A549 (cell line): Measurements from ENCODE around the gene PAPPA2. TPM values are rescaled to one million over a fixed set of nuclear protein-coding genes. Genes with fewer than 3 reads are reported as not detected.

Experiments used
- ATAC-seq, 2 experiments: fragments of 200-7000 bp in 1 of 2; fragments of >200 bp in 1 of 2; cut with Nextera tagmentation in 1 of 2; cut with Tn5 transposase in 1 of 2; 3 replicates each; pipeline versions ENCODE4 v1.8.0 to v1.9.1; 2018 to 2020; ENCODE audit warnings: mild to moderate bottlenecking in 1 of 2, moderate library complexity in 1 of 2
- CTCF ChIA-PET: fragments of 300-600 bp; sonication (Branson Sonifier 250); formaldehyde crosslinking; extraction: SDS; loops from one replicate; lab custom pipeline; 2021; ENCODE audit warnings: antibody characterized with exemption, inconsistent platforms; lab: Yijun Ruan, JAX
- POLR2A ChIA-PET: fragments of 350-600 bp; formaldehyde crosslinking; extraction: SDS; loops from one replicate; lab custom pipeline; 2021; ENCODE audit warnings: antibody characterized with exemption, inconsistent platforms; lab: Yijun Ruan, JAX
- DNase-seq, 2 experiments: peaks; one replicate each; pipeline versions ENCODE4 v3.0.0 to v3.0.0-alpha.2; 2011 to 2016; ENCODE audit warnings: low read depth in 1 of 2, low spot score in 1 of 2
- FAIRE-seq: peaks from 2 replicates; lab custom pipeline; 2011; peaks lifted over from hg19 to GRCh38; lab: Jason Lieb, UNC
- H3K27ac ChIP-seq, 2 experiments: fragments of >200 bp; sonication (Bioruptor Twin); formaldehyde crosslinking; 3 replicates each; pipeline ENCODE4 v1.5.1; 2016 to 2017
- H3K4me1 ChIP-seq: fragments of >200 bp; sonication (Bioruptor Twin); formaldehyde crosslinking; 3 replicates; pipeline ENCODE4 v1.6.1; 2016
- H3K4me2 ChIP-seq: fragments of >200 bp; sonication (Bioruptor Twin); formaldehyde crosslinking; 3 replicates; pipeline ENCODE4 v1.6.1; 2016
- H3K4me3 ChIP-seq: fragments of >200 bp; sonication (Bioruptor Twin); formaldehyde crosslinking; 3 replicates; pipeline ENCODE4 v1.5.1; 2016
- H3K9me3 ChIP-seq: fragments of >200 bp; sonication (Bioruptor Twin); formaldehyde crosslinking; 3 replicates; pipeline ENCODE4 v1.6.1; 2016
- BHLHE40 ChIP-seq: IDR thresholded peaks from 2 replicates; pipeline ENCODE4 v1.6.1; 2012; ENCODE audit warnings: low read depth, low read length, inconsistent platforms
- CEBPB ChIP-seq, 2 experiments: fragments of >200 bp in 1 of 2; sonication (Bioruptor Twin) in 1 of 2; formaldehyde crosslinking in 1 of 2; IDR thresholded peaks; 2 replicates each; pipeline ENCODE4 v1.6.1; 2012 to 2016
- CHD4 ChIP-seq: fragments of 200-600 bp; sonication (generic); IDR thresholded peaks from 2 replicates; pipeline ENCODE4 v1.6.1; 2016; ENCODE audit warnings: antibody characterized with exemption, mild to moderate bottlenecking, borderline replicate concordance
- E2F6 ChIP-seq: IDR thresholded peaks from 2 replicates; pipeline ENCODE4 v1.6.1; 2012; ENCODE audit warnings: low read depth, borderline replicate concordance
- EHF ChIP-seq: fragments of 250-450 bp; sonication (Bioruptor Pico); IDR thresholded peaks from 2 replicates; pipeline ENCODE4 v1.5.0; 2020; ENCODE audit warnings: mild to moderate bottlenecking
- ELK1 ChIP-seq: fragments of 150-350 bp; IDR thresholded peaks from 2 replicates; pipeline ENCODE4 v1.6.1; 2014; ENCODE audit warnings: low read depth, mild to moderate bottlenecking, low read length
- ESRRA ChIP-seq: fragments of 150-350 bp; IDR thresholded peaks from 2 replicates; pipeline ENCODE4 v1.6.1; 2014; ENCODE audit warnings: mild to moderate bottlenecking, low read length, borderline replicate concordance
- FOSB ChIP-seq: fragments of 250-450 bp; sonication (Bioruptor Pico); IDR thresholded peaks from 2 replicates; pipeline ENCODE4 v1.5.0; 2020; ENCODE audit warnings: mild to moderate bottlenecking, moderate library complexity
- FOSL2 ChIP-seq, 2 experiments: fragments of 450-650 bp in 1 of 2; fragments of >200 bp in 1 of 2; sonication (Bioruptor Twin) in 1 of 2; formaldehyde crosslinking; IDR thresholded peaks; 2 replicates each; pipeline versions ENCODE4 v1.5.0 to v1.6.1; 2016 to 2020; ENCODE audit warnings: mild to moderate bottlenecking in 1 of 2, moderate library complexity in 1 of 2
- FOXS1 ChIP-seq: fragments of 250-450 bp; sonication (Bioruptor Pico); IDR thresholded peaks from 2 replicates; pipeline ENCODE4 v1.5.0; 2020; ENCODE audit warnings: mild to moderate bottlenecking, moderate library complexity
- HDAC2 ChIP-seq: fragments of 200-600 bp; sonication (generic); IDR thresholded peaks from 2 replicates; pipeline ENCODE4 v1.6.1; 2016
- HEYL ChIP-seq: fragments of 250-450 bp; sonication (Bioruptor Pico); IDR thresholded peaks from 2 replicates; pipeline ENCODE4 v1.8.0; 2021; ENCODE audit warnings: mild to moderate bottlenecking, moderate library complexity
- HOXA7 ChIP-seq: fragments of 250-450 bp; sonication (Bioruptor Pico); IDR thresholded peaks from 2 replicates; pipeline ENCODE4 v1.5.0; 2020; ENCODE audit warnings: mild to moderate bottlenecking, moderate library complexity
- HOXB13 ChIP-seq: fragments of 250-450 bp; sonication (Bioruptor Pico); IDR thresholded peaks from 2 replicates; pipeline ENCODE4 v1.5.0; 2020; ENCODE audit warnings: low read depth, mild to moderate bottlenecking, moderate library complexity
- JUN ChIP-seq, 2 experiments: fragments of >200 bp; sonication (Bioruptor Twin); formaldehyde crosslinking; IDR thresholded peaks; 2 replicates in 1 of 2; 3 replicates in 1 of 2; pipeline ENCODE4 v1.6.1; 2016 to 2017
- JUNB ChIP-seq: fragments of >200 bp; sonication (Bioruptor Twin); formaldehyde crosslinking; IDR thresholded peaks from 2 replicates; pipeline ENCODE4 v1.6.1; 2016
- KDM1A ChIP-seq: fragments of 200-600 bp; sonication (generic); IDR thresholded peaks from 2 replicates; pipeline ENCODE4 v1.6.1; 2016; ENCODE audit warnings: low read depth, mild to moderate bottlenecking
- MAZ ChIP-seq: fragments of 150-350 bp; IDR thresholded peaks from 2 replicates; pipeline ENCODE4 v1.6.1; 2014; ENCODE audit warnings: antibody characterized with exemption, low read depth, low read length, borderline replicate concordance
- MYC ChIP-seq: IDR thresholded peaks from 2 replicates; pipeline ENCODE4 v1.6.1; 2012; ENCODE audit warnings: mild to moderate bottlenecking, inconsistent platforms, low read length, improper control_type of control experiment, borderline replicate concordance
- PHF8 ChIP-seq: fragments of 200-600 bp; sonication (generic); IDR thresholded peaks from 2 replicates; pipeline ENCODE4 v1.6.1; 2016; ENCODE audit warnings: low read depth, mild to moderate bottlenecking, antibody characterized with exemption, moderate library complexity, borderline replicate concordance
- REST ChIP-seq: fragments of 200-600 bp; sonication (generic); IDR thresholded peaks from 2 replicates; pipeline ENCODE4 v1.6.1; 2016; ENCODE audit warnings: antibody characterized with exemption, mild to moderate bottlenecking, moderate library complexity
- SREBF2 ChIP-seq: fragments of 450-650 bp; IDR thresholded peaks from 2 replicates; pipeline ENCODE4 v1.6.1; 2014; ENCODE audit warnings: mild to moderate bottlenecking, moderate library complexity
- TFCP2L1 ChIP-seq: fragments of 250-450 bp; sonication (Bioruptor Pico); IDR thresholded peaks from 2 replicates; pipeline ENCODE4 v1.5.0; 2021; ENCODE audit warnings: mild to moderate bottlenecking
- TP53 ChIP-seq: fragments of 250-450 bp; sonication (Bioruptor Pico); IDR thresholded peaks from 2 replicates; pipeline ENCODE4 v1.5.0; 2021; ENCODE audit warnings: mild to moderate bottlenecking, moderate library complexity
- ZFP36 ChIP-seq: fragments of 450-650 bp; IDR thresholded peaks from 2 replicates; pipeline ENCODE4 v1.6.1; 2014; ENCODE audit warnings: borderline replicate concordance; ENCODE audit not compliant: partially characterized antibody
- ZNF302 ChIP-seq: fragments of 250-450 bp; sonication (Bioruptor Pico); IDR thresholded peaks from 2 replicates; pipeline ENCODE4 v1.9.0; 2021; ENCODE audit warnings: inconsistent platforms, mild to moderate bottlenecking, moderate library complexity
- ZSCAN20 ChIP-seq: fragments of 250-450 bp; sonication (Bioruptor Pico); IDR thresholded peaks from 2 replicates; pipeline ENCODE4 v1.8.0; 2022; ENCODE audit warnings: mild to moderate bottlenecking, moderate library complexity
- WGBS: methylation state at CpG from one replicate; pipeline ENCODE4 v1.1.6; 2017; ENCODE audit errors: missing lambda C conversion rate; 5-methylcytosine and 5-hydroxymethylcytosine counted together
- polyA plus RNA-seq, 4 experiments: library from polyadenylated mRNA; depleted of rRNA in 3 of 4; stranded (reverse); fragments of >200 nt; fragmentation: RNase III in 1 of 4; extraction: RNeasy Plus Mini Kit Qiagen cat#74134 plus additional on column Dnase treatment in 1 of 4; gene quantifications; 2 replicates in 3 of 4; 3 replicates in 1 of 4; pipeline ENCODE4 v1.2.3, GENCODE V29; 2011 to 2017
- TF ChIP-seq, protein P1 (sequence below): fragments of 250-450 bp; sonication (Bioruptor Pico); IDR thresholded peaks from 2 replicates; pipeline ENCODE4 v1.5.0; 2020; ENCODE audit warnings: low read depth, mild to moderate bottlenecking, moderate library complexity
- TF ChIP-seq, protein P2 (sequence below): IDR thresholded peaks from 2 replicates; pipeline ENCODE4 v1.6.1; 2012

The PAPPA2 gene
- polyA plus RNA-seq, 2 of the 4 experiments (the other 2 are of a cell fraction), result 0.03 to 0.72 TPM

GRCh38 chr1:176893625-176894352, 430.8 kb downstream of the PAPPA2 start:
- ChIA-PET POLR2A (no interaction called here), CTCF (interaction anchor here (1.0 to 1.4 kb wide), 2 partner anchors 11 to 13 kb away, joined by 3 read pairs; no protein-coding TSS in a partner anchor)
- Histone ChIP-seq H3K4me3 (no peak overlapping the region), H3K9me3 (no peaks in the 10 kb centered on the region), H3K4me2 (no peak overlapping the region), H3K4me1 (no peaks in the 10 kb centered on the region), H3K27ac (no peak overlapping the region)
- TF ChIP-seq, protein P1, sequence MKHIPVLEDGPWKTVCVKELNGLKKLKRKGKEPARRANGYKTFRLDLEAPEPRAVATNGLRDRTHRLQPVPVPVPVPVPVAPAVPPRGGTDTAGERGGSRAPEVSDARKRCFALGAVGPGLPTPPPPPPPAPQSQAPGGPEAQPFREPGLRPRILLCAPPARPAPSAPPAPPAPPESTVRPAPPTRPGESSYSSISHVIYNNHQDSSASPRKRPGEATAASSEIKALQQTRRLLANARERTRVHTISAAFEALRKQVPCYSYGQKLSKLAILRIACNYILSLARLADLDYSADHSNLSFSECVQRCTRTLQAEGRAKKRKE, result no peak
- TF ChIP-seq PHF8 (no peak), FOSL2 (IDR thresholded peaks at IDR 0.05) (no peak), FOSL2 (CRISPR knock-in tag; IDR thresholded peaks at IDR 0.05) (no peak), REST (no peak), TP53 (CRISPR knock-in tag) (no peak), MYC (no peak), HDAC2 (no peak), ZSCAN20 (no peak), HOXB13 (CRISPR knock-in tag) (no peak), E2F6 (no peak), CEBPB (IDR thresholded peaks at IDR 0.05) (no peak), FOSB (CRISPR knock-in tag) (no peak), HEYL (CRISPR knock-in tag) (no peak), HOXA7 (CRISPR knock-in tag) (no peak), KDM1A (no peak), ZFP36 (no peak), ELK1 (no peak)
- TF ChIP-seq, protein P2, sequence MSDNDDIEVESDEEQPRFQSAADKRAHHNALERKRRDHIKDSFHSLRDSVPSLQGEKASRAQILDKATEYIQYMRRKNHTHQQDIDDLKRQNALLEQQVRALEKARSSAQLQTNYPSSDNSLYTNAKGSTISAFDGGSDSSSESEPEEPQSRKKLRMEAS, result no peak
- 1% methylated on average over 7 of the region's 7 CpGs for WGBS
- FAIRE-seq (no peak), DNase-seq (no peak), ATAC-seq (no peak)

- no peak overlapping the region for H3K4me2 ChIP-seq
- DNase-seq (no peak), FAIRE-seq (no peak), ATAC-seq (no peak)
- ChIA-PET POLR2A (no interaction called here), CTCF (interaction anchor here (1.2 to 2.4 kb wide), 4 partner anchors 11 to 1048 kb away, joined by 3 to 7 read pairs (median 4); no protein-coding TSS in a partner anchor)
- no peak overlapping the region for H3K4me3 ChIP-seq
- no peaks in the 10 kb centered on the region for H3K4me1 ChIP-seq
- no peak overlapping the region for H3K27ac ChIP-seq
- TF ChIP-seq PHF8 (no peak), ESRRA (no peak), JUN (IDR thresholded peaks at IDR 0.05) (no peak), HOXB13 (CRISPR knock-in tag) (no peak), MYC (no peak), BHLHE40 (no peak), TFCP2L1 (no peak), JUNB (no peak), ZNF302 (no peak), FOSL2 (IDR thresholded peaks at IDR 0.05) (no peak), FOSL2 (CRISPR knock-in tag; IDR thresholded peaks at IDR 0.05) (no peak), HDAC2 (no peak), EHF (CRISPR knock-in tag) (no peak), CHD4 (no peak), HOXA7 (CRISPR knock-in tag) (no peak), MAZ (no peak), SREBF2 (no peak), KDM1A (no peak), FOXS1 (CRISPR knock-in tag) (no peak), ELK1 (no peak)
- 35% methylated on average over 8 of the region's 8 CpGs for WGBS
- H3K9me3 ChIP-seq, result no peaks in the 10 kb centered on the region
Observed at GRCh38 chr1:176894450-176894849, 431.5 kb downstream of the PAPPA2 start.
